Ishikawa (cell line): ENCODE measurements around the gene ADGRL3.

Source experiments
- CEBPB ChIP-seq: IDR thresholded peaks from 2 replicates; pipeline ENCODE4 v1.6.1; 2012
- CREB1 ChIP-seq: IDR thresholded peaks from 2 replicates; pipeline ENCODE4 v1.6.1; 2012; ENCODE audit warnings: low read depth
- EGR1 ChIP-seq: IDR thresholded peaks from 2 replicates; pipeline ENCODE4 v1.6.1; 2012
- EP300 ChIP-seq: IDR thresholded peaks from 2 replicates; pipeline ENCODE4 v1.6.1; 2012; ENCODE audit warnings: borderline replicate concordance
- FOXM1 ChIP-seq: IDR thresholded peaks from 2 replicates; pipeline ENCODE4 v1.6.1; 2012; ENCODE audit warnings: low read depth, borderline replicate concordance
- NFIC ChIP-seq: IDR thresholded peaks from 2 replicates; pipeline ENCODE4 v1.6.1; 2012
- RAD21 ChIP-seq: IDR thresholded peaks from 2 replicates; pipeline ENCODE4 v1.6.1; 2012; ENCODE audit warnings: low read depth
- TAF1 ChIP-seq: IDR thresholded peaks from 2 replicates; pipeline ENCODE4 v1.6.1; 2012; ENCODE audit warnings: low read depth, mild to moderate bottlenecking
- TCF12 ChIP-seq: IDR thresholded peaks from 2 replicates; pipeline ENCODE4 v1.6.1; 2012; ENCODE audit warnings: low read depth
- TEAD4 ChIP-seq: IDR thresholded peaks from 2 replicates; pipeline ENCODE4 v1.6.1; 2012
- USF1 ChIP-seq: IDR thresholded peaks from 2 replicates; pipeline ENCODE4 v1.6.1; 2012
- YY1 ChIP-seq: IDR thresholded peaks from 2 replicates; pipeline ENCODE4 v1.6.1; 2012; ENCODE audit warnings: low read depth
- ZBTB7A ChIP-seq: IDR thresholded peaks from 2 replicates; pipeline ENCODE4 v1.6.1; 2012; ENCODE audit warnings: low read depth
- TF ChIP-seq, protein P1 (sequence below): IDR thresholded peaks from 2 replicates; pipeline ENCODE4 v1.6.1; 2012; ENCODE audit warnings: low read depth, mild to moderate bottlenecking
- TF ChIP-seq, protein P2 (sequence below): IDR thresholded peaks from 2 replicates; pipeline ENCODE4 v1.6.1; 2012

Gene ADGRL3

DNA sequence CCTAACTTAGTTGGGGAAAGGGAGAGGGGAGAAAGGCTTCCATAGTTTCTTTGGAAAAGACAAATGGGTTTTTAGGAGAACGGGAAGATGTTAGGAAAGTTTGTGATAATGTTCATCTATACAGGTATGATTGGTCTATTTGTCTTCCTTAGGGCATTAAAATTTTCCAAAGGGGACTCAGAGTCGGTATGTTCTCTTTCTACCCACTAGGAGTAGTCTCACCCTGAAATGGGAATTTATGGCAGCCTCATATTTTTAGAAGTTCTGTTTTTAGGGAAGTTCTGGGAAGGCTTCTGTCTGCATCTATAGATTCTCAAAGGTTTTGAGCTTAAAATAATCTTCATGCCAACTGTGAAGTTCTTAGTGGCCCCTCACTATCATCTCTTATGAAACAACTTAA lies 637.3 kb downstream of the ADGRL3 start:
- TF ChIP-seq FOXM1 (no peak), RAD21 (no peak), TCF12 (no peak), USF1 (no peak), EP300 (no peak), YY1 (no peak)
- TF ChIP-seq, protein P1, sequence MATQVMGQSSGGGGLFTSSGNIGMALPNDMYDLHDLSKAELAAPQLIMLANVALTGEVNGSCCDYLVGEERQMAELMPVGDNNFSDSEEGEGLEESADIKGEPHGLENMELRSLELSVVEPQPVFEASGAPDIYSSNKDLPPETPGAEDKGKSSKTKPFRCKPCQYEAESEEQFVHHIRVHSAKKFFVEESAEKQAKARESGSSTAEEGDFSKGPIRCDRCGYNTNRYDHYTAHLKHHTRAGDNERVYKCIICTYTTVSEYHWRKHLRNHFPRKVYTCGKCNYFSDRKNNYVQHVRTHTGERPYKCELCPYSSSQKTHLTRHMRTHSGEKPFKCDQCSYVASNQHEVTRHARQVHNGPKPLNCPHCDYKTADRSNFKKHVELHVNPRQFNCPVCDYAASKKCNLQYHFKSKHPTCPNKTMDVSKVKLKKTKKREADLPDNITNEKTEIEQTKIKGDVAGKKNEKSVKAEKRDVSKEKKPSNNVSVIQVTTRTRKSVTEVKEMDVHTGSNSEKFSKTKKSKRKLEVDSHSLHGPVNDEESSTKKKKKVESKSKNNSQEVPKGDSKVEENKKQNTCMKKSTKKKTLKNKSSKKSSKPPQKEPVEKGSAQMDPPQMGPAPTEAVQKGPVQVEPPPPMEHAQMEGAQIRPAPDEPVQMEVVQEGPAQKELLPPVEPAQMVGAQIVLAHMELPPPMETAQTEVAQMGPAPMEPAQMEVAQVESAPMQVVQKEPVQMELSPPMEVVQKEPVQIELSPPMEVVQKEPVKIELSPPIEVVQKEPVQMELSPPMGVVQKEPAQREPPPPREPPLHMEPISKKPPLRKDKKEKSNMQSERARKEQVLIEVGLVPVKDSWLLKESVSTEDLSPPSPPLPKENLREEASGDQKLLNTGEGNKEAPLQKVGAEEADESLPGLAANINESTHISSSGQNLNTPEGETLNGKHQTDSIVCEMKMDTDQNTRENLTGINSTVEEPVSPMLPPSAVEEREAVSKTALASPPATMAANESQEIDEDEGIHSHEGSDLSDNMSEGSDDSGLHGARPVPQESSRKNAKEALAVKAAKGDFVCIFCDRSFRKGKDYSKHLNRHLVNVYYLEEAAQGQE = no peak
- TF ChIP-seq, protein P2, sequence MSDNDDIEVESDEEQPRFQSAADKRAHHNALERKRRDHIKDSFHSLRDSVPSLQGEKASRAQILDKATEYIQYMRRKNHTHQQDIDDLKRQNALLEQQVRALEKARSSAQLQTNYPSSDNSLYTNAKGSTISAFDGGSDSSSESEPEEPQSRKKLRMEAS = no peak

- TF ChIP-seq FOXM1 (no peak), TAF1 (no peak), NFIC (no peak), TCF12 (no peak), YY1 (no peak), CEBPB (no peak)
- TF ChIP-seq, protein P1 = no peak
These were observed 637.9 kb downstream of the ADGRL3 start for GRCh38 chr4:61838072-61838471.

- TF ChIP-seq ZBTB7A = no peak
- no peak for TF ChIP-seq USF1
- no peak for TF ChIP-seq TEAD4
- TF ChIP-seq, protein P2 = no peak
- no peak for TF ChIP-seq EGR1
- TF ChIP-seq, protein P1 = no peak
- no peak for TF ChIP-seq CREB1
- TF ChIP-seq YY1 = no peak
- TF ChIP-seq NFIC = no peak
These were observed 641.6 kb downstream of the ADGRL3 start for GRCh38 chr4:61841714-61842113.

- no peak for TF ChIP-seq TAF1
- no peak for TF ChIP-seq TEAD4
- TF ChIP-seq CREB1 = no peak
- TF ChIP-seq FOXM1 = no peak
- no peak for TF ChIP-seq USF1
- no peak for TF ChIP-seq ZBTB7A
- TF ChIP-seq RAD21 = no peak
- TF ChIP-seq, protein P1 = no peak
- no peak for TF ChIP-seq YY1
- TF ChIP-seq CEBPB = no peak
- TF ChIP-seq EGR1 = no peak
- TF ChIP-seq NFIC = no peak
- no peak for TF ChIP-seq EP300
- TF ChIP-seq TCF12 = no peak
- TF ChIP-seq, protein P2 = no peak
These were observed 651.0 kb downstream of the ADGRL3 start for GRCh38 chr4:61851126-61851525.
